Measurements from ENCODE around the gene CAMK2D. TPM values are rescaled to one million over a fixed set of nuclear protein-coding genes. Genes with fewer than 3 reads are reported as not detected.
"Not testable (repeated sequence)": the region's sequence is repeated elsewhere in the genome, so short reads cannot be mapped to it uniquely, and the experiment has no call there.

Gene CAMK2D
- total and polyA plus RNA-seq, 2 donors (not counting 1 experiment from before 2014, with no cell fraction given): 120 to 262 TPM

GRCh38 chr4:113764720-113765264, 3.3 kb upstream of the CAMK2D start:
- H3K9me3 ChIP-seq (ENCODE audit: control insufficient read depth, insufficient read depth, low read depth, low read length): no peaks in the 10 kb centered on the region
- H4K20me1 ChIP-seq (ENCODE audit: control insufficient read depth, extremely low read depth, insufficient read depth, low read length): no peaks in the 10 kb centered on the region
- H2AFZ ChIP-seq (ENCODE audit: low read length): no peak overlapping the region
- peaks cover 12% of the 10 kb centered on the region for H3K79me2 ChIP-seq (ENCODE audit: control insufficient read depth, insufficient read depth, low read length)
- no peaks in the 10 kb centered on the region for H3K27me3 ChIP-seq (ENCODE audit: control insufficient read depth, insufficient read depth, low read length)
- no peak for DNase-seq (ENCODE audit: low read depth in 2 of 2)
- H3K4me3 ChIP-seq (replicated peaks in 1 of 4; ENCODE audit: control extremely low read depth in 1 of 4, insufficient read depth in 1 of 4, low read depth in 3 of 4, low read length in 4 of 4): no peak overlapping the region
- H3K36me3 ChIP-seq (ENCODE audit: control insufficient read depth, insufficient read depth, low read length): no peaks in the 10 kb centered on the region
- H3K9ac ChIP-seq (ENCODE audit: insufficient read depth, low read length): no peak overlapping the region
- TF ChIP-seq CTCF (conservative IDR thresholded peaks at IDR 0.05 in 1 of 2, IDR thresholded peaks at IDR 0.05 in 1 of 2; ENCODE audit: low read depth in 1 of 2, low read length in 2 of 2) (no peak), EZH2 (IDR thresholded peaks at IDR 0.05; ENCODE audit: low read length, missing control alignments) (no peak)
- H3K27ac ChIP-seq (ENCODE audit: insufficient read depth, low read length): no peak overlapping the region
- H3K4me2 ChIP-seq (ENCODE audit: extremely low read depth, insufficient read depth, low read length): no peak overlapping the region
- H3K4me1 ChIP-seq (ENCODE audit: control insufficient read depth, extremely low read depth, insufficient read depth, low read length): no peaks in the 10 kb centered on the region

- not testable (repeated sequence) for H3K4me3 ChIP-seq (replicated peaks in 1 of 4; ENCODE audit: control extremely low read depth in 1 of 4, insufficient read depth in 1 of 4, low read depth in 3 of 4, low read length in 4 of 4); DNase-seq (ENCODE audit: low read depth in 2 of 2); H4K20me1 ChIP-seq (ENCODE audit: control insufficient read depth, extremely low read depth, insufficient read depth, low read length); H3K27ac ChIP-seq (ENCODE audit: insufficient read depth, low read length); H2AFZ ChIP-seq (ENCODE audit: low read length); H3K36me3 ChIP-seq (ENCODE audit: control insufficient read depth, insufficient read depth, low read length); H3K9me3 ChIP-seq (ENCODE audit: control insufficient read depth, insufficient read depth, low read depth, low read length); H3K4me2 ChIP-seq (ENCODE audit: extremely low read depth, insufficient read depth, low read length); H3K27me3 ChIP-seq (ENCODE audit: control insufficient read depth, insufficient read depth, low read length); H3K4me1 ChIP-seq (ENCODE audit: control insufficient read depth, extremely low read depth, insufficient read depth, low read length); H3K9ac ChIP-seq (ENCODE audit: insufficient read depth, low read length)
- peaks cover 21% of the 10 kb centered on the region for H3K79me2 ChIP-seq (ENCODE audit: control insufficient read depth, insufficient read depth, low read length)
Measured at GRCh38 chr4:113763923-113764322, 2.4 kb upstream of the CAMK2D start.

- H4K20me1 ChIP-seq (ENCODE audit: control insufficient read depth, extremely low read depth, insufficient read depth, low read length): no peaks in the 10 kb centered on the region
- H3K4me1 ChIP-seq (ENCODE audit: control insufficient read depth, extremely low read depth, insufficient read depth, low read length): no peaks in the 10 kb centered on the region
- no peak for DNase-seq (ENCODE audit: low read depth in 2 of 2)
- H3K27me3 ChIP-seq (ENCODE audit: control insufficient read depth, insufficient read depth, low read length): no peaks in the 10 kb centered on the region
- TF ChIP-seq CTCF (conservative IDR thresholded peaks at IDR 0.05 in 1 of 2, IDR thresholded peaks at IDR 0.05 in 1 of 2; ENCODE audit: low read depth in 1 of 2, low read length in 2 of 2): no peak
- no peak for TF ChIP-seq EZH2 (IDR thresholded peaks at IDR 0.05; ENCODE audit: low read length, missing control alignments)
- peak overlapping the region; percentile 57 for H2AFZ ChIP-seq (ENCODE audit: low read length)
- H3K36me3 ChIP-seq (ENCODE audit: control insufficient read depth, insufficient read depth, low read length): no peaks in the 10 kb centered on the region
- H3K27ac ChIP-seq (ENCODE audit: insufficient read depth, low read length): peak overlapping the region; percentile 99
- peak overlapping the region; percentile 59 for H3K9ac ChIP-seq (ENCODE audit: insufficient read depth, low read length)
- peaks cover 30% of the 10 kb centered on the region for H3K79me2 ChIP-seq (ENCODE audit: control insufficient read depth, insufficient read depth, low read length)
- H3K4me3 ChIP-seq (replicated peaks in 1 of 4; ENCODE audit: control extremely low read depth in 1 of 4, insufficient read depth in 1 of 4, low read depth in 3 of 4, low read length in 4 of 4): peak overlapping the region; percentile 47 to 90 (median 69)
- H3K4me2 ChIP-seq (ENCODE audit: extremely low read depth, insufficient read depth, low read length): peak overlapping the region; percentile 85
- no peaks in the 10 kb centered on the region for H3K9me3 ChIP-seq (ENCODE audit: control insufficient read depth, insufficient read depth, low read depth, low read length)
Measured at GRCh38 chr4:113763029-113763285, 1.4 kb upstream of the CAMK2D start.

Measured in fibroblast of lung (primary cell).